GM18505 (cell line): Measurements from ENCODE around the gene EPO.

Source experiments
- ATAC-seq: cut with Tn5 transposase; IDR thresholded peaks from one replicate; pipeline ENCODE4 v1.9.1; 2021; ENCODE audit not compliant: unreplicated experiment
- POLR2A ChIP-seq: IDR thresholded peaks from 4 replicates; pipeline ENCODE4 v1.6.1; 2011; ENCODE audit warnings: borderline replicate concordance; ENCODE audit not compliant: insufficient read depth, insufficient read length; ENCODE audit errors: extremely low read depth

The EPO gene

GRCh38 chr7:100720279-100720670 is at the start of gene EPO:
EPO (plus strand) TSS chr7:100720468; CDS start chr7:100720981, 513 bp downstream.
- no peak for ATAC-seq

DNA sequence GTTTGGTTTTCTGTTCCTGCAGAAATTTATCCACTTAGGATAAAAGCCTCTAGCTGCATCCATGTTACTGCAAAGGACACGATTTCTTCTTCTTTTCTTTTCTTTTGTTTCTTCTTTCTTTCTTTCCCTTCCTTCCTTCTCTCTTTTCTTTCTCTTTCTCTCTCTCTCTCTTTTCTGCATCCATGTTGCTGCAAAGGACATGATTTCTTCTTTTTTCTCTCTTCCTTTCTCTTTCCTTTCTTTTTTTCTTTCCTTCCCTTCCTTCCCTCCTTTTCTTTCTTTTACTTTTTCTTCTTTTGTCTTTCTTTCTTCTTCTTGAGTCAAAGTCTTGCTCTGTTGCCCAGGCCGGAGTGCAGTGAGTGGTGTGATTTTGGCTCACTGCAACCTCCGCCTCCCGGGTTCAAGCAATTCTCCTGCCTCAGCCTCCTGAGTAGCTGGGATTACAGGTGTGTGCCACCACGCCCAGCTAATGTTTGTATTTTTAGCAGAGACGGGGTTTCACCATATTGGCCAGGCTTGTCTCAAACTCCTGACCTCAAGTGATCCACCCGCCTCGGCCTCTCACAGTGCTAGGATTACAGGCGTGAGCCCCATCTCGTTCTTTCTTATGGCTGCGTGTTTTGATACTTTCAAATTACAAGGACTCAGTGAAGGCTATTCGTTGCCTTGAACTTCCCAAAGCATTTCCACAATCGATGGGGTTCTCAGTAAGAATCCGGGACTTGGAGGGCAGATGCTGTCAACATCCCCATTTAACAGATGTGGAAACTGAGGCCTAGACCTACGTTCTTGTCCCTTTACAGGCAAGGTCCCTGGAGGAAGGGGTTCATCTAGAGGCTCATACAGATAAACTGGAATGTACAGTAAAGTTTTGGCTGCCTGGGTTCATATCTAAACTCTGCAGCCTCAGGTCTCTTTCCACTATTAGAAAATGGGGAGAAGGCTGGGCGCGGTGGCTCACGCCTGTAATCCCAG is 48.6 kb upstream of the EPO start:
- ATAC-seq = no peak
- TF ChIP-seq POLR2A = no peak

More at GRCh38 chr7:100720279-100720670, at the start of gene EPO:
- no peak for TF ChIP-seq POLR2A

- peak; percentile 48 for ATAC-seq
- peak; percentile 49 for TF ChIP-seq POLR2A
Measured at GRCh38 chr7:100673302-100673941, 46.8 kb upstream of the EPO start, which contains the start of gene GNB2. GNB2 (plus strand) TSS chr7:100673740; CDS start chr7:100676266, 2,526 bp downstream.

DNA sequence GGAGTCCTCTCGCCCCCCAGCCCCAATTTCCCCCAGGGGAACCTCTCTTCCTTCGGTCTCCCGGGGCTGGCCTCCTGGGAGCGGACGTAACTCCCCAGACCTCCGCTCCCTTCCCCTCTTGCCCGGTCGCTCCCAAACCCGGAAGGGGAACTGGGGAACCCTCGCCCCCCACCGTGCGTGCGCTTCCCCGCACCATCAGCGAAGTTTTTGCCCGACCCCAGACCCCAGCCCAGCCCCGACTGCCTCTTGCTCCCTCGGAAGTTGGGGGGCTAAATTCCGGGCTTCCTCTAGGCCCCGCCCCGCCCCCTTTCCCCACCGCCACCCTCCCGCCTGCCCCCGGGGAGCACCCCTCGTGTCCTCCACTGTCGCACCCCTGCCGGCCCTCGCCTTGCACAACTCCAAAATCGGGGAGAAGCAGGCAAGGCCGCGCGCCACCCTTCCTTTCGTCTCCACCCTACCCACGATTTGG is 46.3 kb upstream of the EPO start:
- ATAC-seq = no peak
- TF ChIP-seq POLR2A = no peak

DNA sequence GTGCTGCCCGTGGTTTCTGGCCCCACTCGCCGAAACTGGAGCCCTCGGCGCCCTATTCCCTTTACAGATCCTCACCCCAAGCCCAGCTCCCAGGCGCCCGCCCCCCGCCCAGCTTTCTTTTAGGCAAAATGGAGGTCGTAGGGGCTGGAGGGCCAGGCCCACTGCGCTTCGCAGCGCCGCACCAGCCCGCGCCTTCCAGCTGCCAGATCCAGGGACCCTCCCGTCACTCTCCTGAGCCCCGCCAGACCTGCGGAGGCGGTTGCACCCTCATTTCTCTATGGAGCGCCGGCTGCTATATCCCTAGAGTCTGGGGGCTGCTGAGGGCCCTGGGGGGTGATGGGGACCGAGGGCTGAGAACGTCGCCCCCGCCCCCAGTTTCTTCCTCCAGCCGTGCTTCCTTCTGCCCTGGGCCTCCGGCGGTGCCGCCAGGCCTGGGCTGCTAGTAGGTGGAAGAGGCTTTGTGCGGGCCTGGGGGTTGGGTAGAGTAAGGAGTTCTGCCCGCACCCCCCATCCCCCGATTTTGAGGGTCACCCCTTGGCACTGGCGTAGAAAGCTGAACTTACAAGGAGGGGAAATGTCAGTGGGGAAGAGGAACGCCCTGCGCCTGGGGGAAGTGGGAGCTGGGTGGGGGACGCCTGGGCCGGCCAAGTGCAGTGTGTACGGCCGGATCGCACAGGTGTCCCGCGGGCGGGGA is 45.7 kb upstream of the EPO start:
- TF ChIP-seq POLR2A = no peak
- ATAC-seq = no peak

DNA sequence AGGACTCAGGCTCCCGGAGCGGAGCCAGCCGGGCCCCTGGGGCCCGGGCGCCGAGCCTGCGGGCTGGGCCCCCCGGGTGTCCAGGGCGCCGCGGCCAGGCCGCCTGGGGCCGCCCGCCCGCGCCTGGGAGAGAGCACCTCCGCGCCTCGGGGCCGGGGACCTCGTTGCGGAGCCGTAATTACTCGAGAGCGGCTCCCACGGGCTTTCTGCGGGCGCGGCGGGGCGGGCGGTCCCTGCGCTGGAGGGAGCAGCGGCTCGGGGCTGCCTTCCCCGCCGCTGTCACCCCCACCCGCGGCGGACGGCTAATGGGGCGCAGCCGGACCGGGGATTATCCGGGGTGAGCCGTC is 45.2 kb upstream of the EPO start:
- ATAC-seq = no peak
- no peak for TF ChIP-seq POLR2A

- ATAC-seq = peak; percentile 33
- peak; percentile 49 for TF ChIP-seq POLR2A
Measured at GRCh38 chr7:100675581-100676350, 44.5 kb upstream of the EPO start.

GRCh38 chr7:100676501-100677306 is 43.6 kb upstream of the EPO start:
- TF ChIP-seq POLR2A = no peak
- ATAC-seq = no peak

DNA sequence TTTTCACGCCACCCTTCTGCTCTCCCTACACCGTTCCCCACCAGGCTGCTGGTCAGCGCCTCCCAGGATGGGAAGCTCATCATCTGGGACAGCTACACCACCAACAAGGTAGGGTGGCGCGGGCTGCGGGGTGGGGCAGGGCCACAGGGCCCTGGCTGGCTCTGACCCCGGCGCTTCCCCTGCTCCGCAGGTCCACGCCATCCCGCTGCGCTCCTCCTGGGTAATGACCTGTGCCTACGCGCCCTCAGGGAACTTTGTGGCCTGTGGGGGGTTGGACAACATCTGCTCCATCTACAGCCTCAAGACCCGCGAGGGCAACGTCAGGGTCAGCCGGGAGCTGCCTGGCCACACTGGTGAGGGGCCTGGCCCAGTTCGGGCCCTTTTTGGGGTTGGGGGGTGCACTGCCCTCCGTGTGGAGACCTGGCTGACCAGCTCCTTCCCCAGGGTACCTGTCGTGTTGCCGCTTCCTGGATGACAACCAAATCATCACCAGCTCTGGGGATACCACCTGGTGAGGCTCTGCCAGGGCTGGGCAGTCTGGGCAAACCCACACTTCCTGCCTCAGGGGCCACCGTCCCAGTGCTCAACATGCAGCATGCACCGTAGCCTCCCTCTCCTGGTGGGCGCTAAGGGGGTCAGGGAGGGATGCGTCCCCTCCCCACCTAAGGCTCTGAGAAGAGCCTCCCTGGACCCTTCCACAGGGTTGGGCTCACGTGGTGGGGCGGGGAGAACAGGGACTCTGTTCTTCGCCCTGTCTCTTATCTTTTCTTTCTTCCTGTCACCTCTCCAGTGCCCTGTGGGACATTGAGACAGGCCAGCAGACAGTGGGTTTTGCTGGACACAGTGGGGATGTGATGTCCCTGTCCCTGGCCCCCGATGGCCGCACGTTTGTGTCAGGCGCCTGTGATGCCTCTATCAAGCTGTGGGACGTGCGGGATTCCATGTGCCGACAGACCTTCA is 42.7 kb upstream of the EPO start:
- no peak for ATAC-seq
- no peak for TF ChIP-seq POLR2A

DNA sequence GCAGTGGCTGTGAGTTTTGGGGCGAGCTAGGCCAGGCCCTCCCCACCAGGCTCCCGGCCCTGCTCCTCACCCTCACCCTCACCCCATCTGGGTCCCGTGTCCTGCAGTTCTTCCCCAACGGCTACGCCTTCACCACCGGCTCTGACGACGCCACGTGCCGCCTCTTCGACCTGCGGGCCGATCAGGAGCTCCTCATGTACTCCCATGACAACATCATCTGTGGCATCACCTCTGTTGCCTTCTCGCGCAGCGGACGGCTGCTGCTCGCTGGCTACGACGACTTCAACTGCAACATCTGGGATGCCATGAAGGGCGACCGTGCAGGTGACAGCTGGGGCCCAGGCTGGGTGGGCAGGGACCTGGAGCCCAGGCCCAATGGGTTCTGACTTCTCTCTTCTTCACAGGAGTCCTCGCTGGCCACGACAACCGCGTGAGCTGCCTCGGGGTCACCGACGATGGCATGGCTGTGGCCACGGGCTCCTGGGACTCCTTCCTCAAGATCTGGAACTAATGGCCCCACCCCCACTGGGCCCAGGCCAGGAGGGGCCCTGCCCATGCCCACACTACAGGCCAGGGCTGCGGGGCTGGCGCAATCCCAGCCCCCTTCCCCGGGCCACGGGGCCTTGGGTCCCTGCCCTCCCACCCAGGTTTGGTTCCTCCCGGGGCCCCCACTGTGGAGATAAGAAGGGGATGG is 41.8 kb upstream of the EPO start:
- no peak for ATAC-seq
- TF ChIP-seq POLR2A = peak; percentile 28
